Measurements from ENCODE around the gene ZDHHC4. TPM values are rescaled to one million over a fixed set of nuclear protein-coding genes. Genes with fewer than 3 reads are reported as not detected.

The ZDHHC4 gene
- 58.3 TPM for polyA plus RNA-seq (2013)

DNA sequence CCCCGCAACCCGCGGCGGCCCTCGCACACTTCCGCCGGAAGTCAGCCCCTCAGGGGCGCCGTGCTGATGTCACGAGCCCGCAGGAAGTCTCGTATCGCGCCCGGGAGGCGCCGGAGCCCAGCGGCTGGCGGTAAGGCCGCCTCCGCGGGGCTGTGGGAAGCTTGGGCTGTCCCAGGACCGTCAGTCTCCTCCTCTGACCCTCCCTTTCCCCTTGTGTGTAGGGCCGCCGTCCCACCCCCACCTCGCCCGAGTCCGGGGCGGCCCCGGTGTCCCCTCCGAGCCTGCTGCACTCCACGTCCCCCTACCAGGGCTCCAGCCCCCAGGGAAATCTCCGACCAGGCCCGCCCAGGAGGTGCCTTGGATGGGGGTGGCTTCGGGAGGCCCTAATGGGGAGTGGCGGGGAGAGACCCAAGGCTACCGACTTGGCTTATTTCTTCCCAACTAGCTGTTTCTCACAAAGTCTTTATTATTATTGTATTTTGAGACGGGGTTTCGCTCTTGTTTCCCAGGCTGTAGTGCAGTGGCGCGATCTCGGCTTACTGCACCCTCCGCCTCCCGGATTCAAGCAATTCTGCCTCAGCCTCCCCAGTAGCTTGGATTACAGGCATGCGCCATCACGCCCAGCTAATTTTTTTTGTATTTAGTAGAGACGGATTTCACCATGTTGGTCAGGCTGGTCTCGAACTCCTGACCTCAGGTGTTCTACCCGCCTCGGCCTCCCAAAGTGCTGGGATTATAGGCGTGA is at the start of gene ZDHHC4:
ZDHHC4 (plus strand) TSS at position 86 of the 745 bp plus-strand sequence. CDS start 3,108 bp downstream, outside the sequence.
- H3K27me3 ChIP-seq (replicated peaks in 2 of 5; ENCODE audit: control insufficient read depth in 4 of 5, insufficient read depth in 5 of 5, low read length in 4 of 5): no peaks in the 10 kb centered on the region

DNA sequence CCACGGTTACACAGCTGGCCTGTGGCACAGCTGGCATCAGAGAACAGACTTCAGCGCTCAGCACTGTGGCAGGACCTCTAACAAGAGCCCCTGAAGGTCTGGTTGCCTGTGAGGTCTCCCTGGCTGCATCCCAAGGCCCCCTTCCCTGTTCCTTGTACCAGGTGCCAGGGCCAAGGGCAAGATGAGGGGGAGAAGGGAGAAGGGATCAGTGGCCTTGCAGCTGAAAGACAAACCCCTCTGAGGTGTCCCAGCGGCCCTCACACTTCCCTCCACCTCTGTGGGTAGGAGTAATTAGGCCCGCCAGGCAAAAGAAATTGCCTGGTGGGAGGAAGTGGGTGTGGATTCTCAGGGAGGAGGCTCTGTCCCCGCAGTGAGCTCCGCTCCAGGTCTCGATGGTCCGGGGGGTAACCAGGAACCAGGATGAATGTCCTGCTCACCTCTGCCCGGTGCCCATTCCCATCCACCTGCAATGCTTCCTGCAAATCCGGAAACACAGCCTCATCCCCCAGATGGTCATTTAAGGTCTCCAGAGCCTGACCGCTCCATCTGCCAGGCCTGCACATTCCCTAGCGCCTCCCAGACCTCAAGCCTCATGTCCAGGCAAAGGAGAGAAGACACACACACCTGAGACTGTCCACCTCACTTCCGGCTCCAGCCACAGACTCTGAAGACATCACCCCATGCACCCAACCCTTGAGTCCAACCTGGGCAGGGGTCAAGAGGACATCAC is 48.7 kb upstream of the ZDHHC4 start:
- Histone ChIP-seq H3K27me3 (replicated peaks in 2 of 5; ENCODE audit: control insufficient read depth in 4 of 5, insufficient read depth in 5 of 5, low read length in 4 of 5) (peaks cover 0 to 25% (median 10%) of the 10 kb centered on the region in 5 experiments), H3K9me3 (ENCODE audit: control extremely low read depth in 1 of 5, control insufficient read depth in 4 of 5, insufficient read depth in 2 of 5, low read depth in 1 of 5, low read length in 4 of 5) (no peaks in the 10 kb centered on the region), H3K4me3 (ENCODE audit: control insufficient read depth in 1 of 7, extremely low read depth in 1 of 7, insufficient read depth in 4 of 7, low read depth in 2 of 7, low read length in 6 of 7) (no peak overlapping the region), H3K27ac (ENCODE audit: insufficient read depth in 1 of 2, low read depth in 1 of 2, low read length in 2 of 2, poor library complexity in 1 of 2, severe bottlenecking in 2 of 2) (no peak overlapping the region), H3K4me1 (ENCODE audit: control extremely low read depth in 1 of 4, control insufficient read depth in 4 of 4, insufficient read depth in 4 of 4, low read length in 3 of 4) (peaks cover 0 to 31% (median 20%) of the 10 kb centered on the region in 4 experiments), H3K36me3 (ENCODE audit: control insufficient read depth in 4 of 4, insufficient read depth in 4 of 4, low read length in 3 of 4) (no peaks in the 10 kb centered on the region)
- 55% methylated on average over 8 of the region's 13 CpGs for WGBS (ENCODE audit: insufficient coverage)
- ChIA-PET POLR2A (no interaction called here), CTCF (interaction anchor here (1.0 to 1.1 kb wide), 2 partner anchors 13 to 37 kb away, joined by 3 to 6 read pairs; no protein-coding TSS in a partner anchor)
- no peak for DNase-seq

More for the DNA sequence above, at the start of gene ZDHHC4:
- Histone ChIP-seq H3K4me1 (ENCODE audit: control extremely low read depth in 1 of 4, control insufficient read depth in 4 of 4, insufficient read depth in 4 of 4, low read length in 3 of 4) (peaks cover 0 to 15% (median 13%) of the 10 kb centered on the region in 4 experiments), H3K4me3 (ENCODE audit: control insufficient read depth in 1 of 7, extremely low read depth in 1 of 7, insufficient read depth in 4 of 7, low read depth in 2 of 7, low read length in 6 of 7) (peak within 1 kb of the TSS; percentile 43 to 88 (median 72)), H3K27ac (ENCODE audit: insufficient read depth in 1 of 2, low read depth in 1 of 2, low read length in 2 of 2, poor library complexity in 1 of 2, severe bottlenecking in 2 of 2) (peak within 1 kb of the TSS; percentile 90 to 96), H3K36me3 (ENCODE audit: control insufficient read depth in 4 of 4, insufficient read depth in 4 of 4, low read length in 3 of 4) (peaks cover 5 to 27% (median 15%) of the 10 kb centered on the region in 4 experiments), H3K9me3 (ENCODE audit: control extremely low read depth in 1 of 5, control insufficient read depth in 4 of 5, insufficient read depth in 2 of 5, low read depth in 1 of 5, low read length in 4 of 5) (no peaks in the 10 kb centered on the region)
- ChIA-PET CTCF (interaction anchor here (0.9 to 10.5 kb wide), 7 partner anchors 12 to 65 kb away, joined by 3 to 93 read pairs (median 4); partner anchors contain the start of gene INTS15), POLR2A (interaction anchor here (1.1 to 1.3 kb wide), 2 partner anchors 44 to 61 kb away, joined by 4 read pairs; no protein-coding TSS in a partner anchor)
- WGBS (ENCODE audit: insufficient coverage): 14% methylated on average over 33 of the region's 51 CpGs
- DNase-seq: peak; percentile 95 to 97 (median 96)

DNA sequence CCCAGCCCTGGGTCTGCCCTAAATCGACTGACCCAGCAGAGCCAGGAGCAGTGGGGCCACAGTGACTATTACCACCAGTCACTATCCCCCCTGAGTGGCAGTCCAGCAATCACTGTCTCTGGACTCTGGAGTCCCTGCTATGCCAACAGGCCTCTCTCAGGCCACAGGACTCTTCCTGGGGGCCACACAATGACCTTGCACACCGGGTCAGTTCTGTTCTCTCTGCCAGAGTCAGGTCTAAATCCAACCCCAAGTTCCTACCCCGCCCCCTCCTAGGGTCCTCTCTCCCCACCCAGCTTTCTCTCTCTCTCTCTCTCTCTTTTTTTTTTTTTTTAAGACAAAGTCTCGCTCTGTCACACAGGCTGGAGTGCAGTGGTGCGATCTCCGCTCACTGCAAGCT is 47.6 kb upstream of the ZDHHC4 start:
- H3K4me1 ChIP-seq (ENCODE audit: control extremely low read depth in 1 of 4, control insufficient read depth in 4 of 4, insufficient read depth in 4 of 4, low read length in 3 of 4): peaks cover 0 to 41% (median 29%) of the 10 kb centered on the region in 4 experiments
- WGBS (ENCODE audit: insufficient coverage): 94% methylated on average over 2 of the region's 6 CpGs
- no peaks in the 10 kb centered on the region for H3K36me3 ChIP-seq (ENCODE audit: control insufficient read depth in 4 of 4, insufficient read depth in 4 of 4, low read length in 3 of 4)
- no peak overlapping the region for H3K27ac ChIP-seq (ENCODE audit: insufficient read depth in 1 of 2, low read depth in 1 of 2, low read length in 2 of 2, poor library complexity in 1 of 2, severe bottlenecking in 2 of 2)
- no peak for DNase-seq
- POLR2A ChIA-PET: interaction anchor here (0.6 kb wide), 1 partner anchor 79 kb away, joined by 3 read pairs; no protein-coding TSS in a partner anchor
- H3K9me3 ChIP-seq (ENCODE audit: control extremely low read depth in 1 of 5, control insufficient read depth in 4 of 5, insufficient read depth in 2 of 5, low read depth in 1 of 5, low read length in 4 of 5): no peaks in the 10 kb centered on the region
- H3K4me3 ChIP-seq (ENCODE audit: control insufficient read depth in 1 of 7, extremely low read depth in 1 of 7, insufficient read depth in 4 of 7, low read depth in 2 of 7, low read length in 6 of 7): no peak overlapping the region
- CTCF ChIA-PET: interaction anchor here (1.6 kb wide), 1 partner anchor 48 kb away, joined by 3 read pairs; no protein-coding TSS in a partner anchor
- H3K27me3 ChIP-seq (replicated peaks in 2 of 5; ENCODE audit: control insufficient read depth in 4 of 5, insufficient read depth in 5 of 5, low read length in 4 of 5): peaks cover 0 to 20% (median 10%) of the 10 kb centered on the region in 5 experiments

DNA sequence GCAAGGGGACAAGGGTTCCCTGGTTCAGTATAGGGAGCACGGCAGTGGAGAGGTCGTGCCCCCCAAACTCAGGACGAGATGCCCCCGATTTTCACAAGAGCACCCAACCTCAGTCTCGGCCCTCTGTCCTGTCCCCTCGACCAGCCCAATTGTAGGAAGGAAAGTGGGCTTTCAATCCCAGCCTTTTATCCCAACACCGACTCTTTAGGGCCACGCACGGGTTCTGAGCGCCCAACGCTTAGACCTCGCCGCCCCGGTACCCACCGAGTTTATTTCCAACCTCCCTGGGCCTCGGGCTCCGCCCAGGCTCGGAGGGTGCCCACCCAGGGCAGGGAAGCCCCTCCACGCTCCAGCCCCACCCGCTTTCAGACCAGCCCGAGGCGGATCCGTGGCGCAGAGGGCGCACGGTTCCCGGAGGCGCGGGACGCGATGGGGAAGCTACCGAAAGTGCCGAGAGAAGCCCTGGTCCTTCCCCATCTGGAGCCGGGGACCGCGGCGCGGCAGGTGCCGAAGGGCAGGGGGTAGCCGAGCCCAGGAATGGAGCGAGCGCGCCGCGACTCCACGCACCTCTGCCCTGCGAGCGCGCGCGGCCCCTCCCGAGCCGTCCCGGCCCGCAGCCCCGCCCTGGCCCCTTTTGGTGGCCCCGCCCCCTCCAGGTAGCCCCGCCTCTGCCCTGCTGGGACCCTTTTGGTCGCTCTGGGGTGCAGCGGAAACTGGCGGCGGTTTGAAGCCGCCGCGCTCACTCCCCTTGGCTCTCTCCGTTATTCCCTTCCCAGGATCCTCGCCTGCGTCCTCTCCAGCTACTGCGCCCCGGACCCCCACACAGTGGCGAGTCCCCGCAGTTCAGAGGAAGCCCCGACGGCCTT is 46.4 kb upstream of the ZDHHC4 start:
- H3K27ac ChIP-seq (ENCODE audit: insufficient read depth in 1 of 2, low read depth in 1 of 2, low read length in 2 of 2, poor library complexity in 1 of 2, severe bottlenecking in 2 of 2): no peak overlapping the region
- peaks cover 0 to 49% (median 30%) of the 10 kb centered on the region in 4 experiments for H3K4me1 ChIP-seq (ENCODE audit: control extremely low read depth in 1 of 4, control insufficient read depth in 4 of 4, insufficient read depth in 4 of 4, low read length in 3 of 4)
- no peaks in the 10 kb centered on the region for H3K9me3 ChIP-seq (ENCODE audit: control extremely low read depth in 1 of 5, control insufficient read depth in 4 of 5, insufficient read depth in 2 of 5, low read depth in 1 of 5, low read length in 4 of 5)
- CTCF ChIA-PET: interaction anchor here (1.2 to 1.6 kb wide), 5 partner anchors 14 to 47 kb away, joined by 3 to 6 read pairs (median 3); no protein-coding TSS in a partner anchor
- POLR2A ChIA-PET: no interaction called here
- H3K4me3 ChIP-seq (ENCODE audit: control insufficient read depth in 1 of 7, extremely low read depth in 1 of 7, insufficient read depth in 4 of 7, low read depth in 2 of 7, low read length in 6 of 7): peak overlapping the region; percentile 45 to 87 (median 69)
- 1% methylated on average over 61 of the region's 74 CpGs for WGBS (ENCODE audit: insufficient coverage)
- peaks cover 0 to 20% (median 10%) of the 10 kb centered on the region in 5 experiments for H3K27me3 ChIP-seq (replicated peaks in 2 of 5; ENCODE audit: control insufficient read depth in 4 of 5, insufficient read depth in 5 of 5, low read length in 4 of 5)
- DNase-seq: peak; percentile 51 to 77 (median 68)
- no peaks in the 10 kb centered on the region for H3K36me3 ChIP-seq (ENCODE audit: control insufficient read depth in 4 of 4, insufficient read depth in 4 of 4, low read length in 3 of 4)

DNA sequence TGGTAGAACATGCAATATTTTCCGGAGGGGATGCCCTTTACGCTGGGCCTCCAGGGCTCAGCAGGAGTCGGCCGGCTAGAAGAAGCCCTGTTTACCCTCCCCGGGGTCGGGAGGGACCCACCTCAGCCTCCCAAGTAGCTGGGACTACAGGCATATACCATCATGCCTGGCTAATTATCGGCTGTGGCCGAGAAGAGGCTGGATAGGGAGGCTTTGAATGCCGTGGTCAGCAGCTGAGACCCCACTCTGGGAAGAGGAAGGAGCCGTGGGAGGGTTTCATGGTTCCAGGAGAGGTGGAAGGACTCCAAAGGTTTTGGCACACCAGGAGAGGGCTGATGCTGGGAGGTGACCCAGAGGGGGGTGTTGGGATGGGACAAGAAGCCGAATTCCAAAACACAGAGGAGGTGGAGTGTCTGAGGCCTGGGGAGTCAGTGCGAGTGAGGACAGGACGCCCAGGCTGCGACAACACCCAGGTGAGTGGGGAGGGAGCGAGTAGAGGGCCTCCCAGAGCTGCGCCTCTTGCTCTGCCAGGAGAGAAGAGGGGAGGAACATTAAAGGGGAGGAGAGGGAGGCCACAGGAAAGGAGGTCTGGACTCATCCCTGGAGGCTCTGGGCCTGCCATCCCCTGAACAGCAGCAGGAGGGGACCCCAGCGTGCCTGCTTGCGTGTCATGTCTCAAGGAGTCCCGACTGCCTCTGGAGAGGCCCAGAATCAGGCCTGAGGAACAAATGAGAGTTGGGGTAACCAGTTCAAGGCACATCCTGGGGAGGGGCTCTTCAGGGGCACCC is 45.6 kb upstream of the ZDHHC4 start:
- ChIA-PET POLR2A (no interaction called here), CTCF (interaction anchor here (1.2 to 1.6 kb wide), 5 partner anchors 13 to 42 kb away, joined by 3 to 6 read pairs (median 3); no protein-coding TSS in a partner anchor)
- H3K4me1 ChIP-seq (ENCODE audit: control extremely low read depth in 1 of 4, control insufficient read depth in 4 of 4, insufficient read depth in 4 of 4, low read length in 3 of 4): peaks cover 0 to 51% (median 32%) of the 10 kb centered on the region in 4 experiments
- H3K27me3 ChIP-seq (replicated peaks in 2 of 5; ENCODE audit: control insufficient read depth in 4 of 5, insufficient read depth in 5 of 5, low read length in 4 of 5): peaks cover 0 to 22% (median 10%) of the 10 kb centered on the region in 5 experiments
- H3K36me3 ChIP-seq (ENCODE audit: control insufficient read depth in 4 of 4, insufficient read depth in 4 of 4, low read length in 3 of 4): no peaks in the 10 kb centered on the region
- no peak for DNase-seq
- WGBS (ENCODE audit: insufficient coverage): 57% methylated on average over 19 of the region's 19 CpGs
- H3K9me3 ChIP-seq (ENCODE audit: control extremely low read depth in 1 of 5, control insufficient read depth in 4 of 5, insufficient read depth in 2 of 5, low read depth in 1 of 5, low read length in 4 of 5): no peaks in the 10 kb centered on the region
- H3K4me3 ChIP-seq (ENCODE audit: control insufficient read depth in 1 of 7, extremely low read depth in 1 of 7, insufficient read depth in 4 of 7, low read depth in 2 of 7, low read length in 6 of 7): peak overlapping the region; percentile 45 to 87 (median 69)
- no peak overlapping the region for H3K27ac ChIP-seq (ENCODE audit: insufficient read depth in 1 of 2, low read depth in 1 of 2, low read length in 2 of 2, poor library complexity in 1 of 2, severe bottlenecking in 2 of 2)

DNA sequence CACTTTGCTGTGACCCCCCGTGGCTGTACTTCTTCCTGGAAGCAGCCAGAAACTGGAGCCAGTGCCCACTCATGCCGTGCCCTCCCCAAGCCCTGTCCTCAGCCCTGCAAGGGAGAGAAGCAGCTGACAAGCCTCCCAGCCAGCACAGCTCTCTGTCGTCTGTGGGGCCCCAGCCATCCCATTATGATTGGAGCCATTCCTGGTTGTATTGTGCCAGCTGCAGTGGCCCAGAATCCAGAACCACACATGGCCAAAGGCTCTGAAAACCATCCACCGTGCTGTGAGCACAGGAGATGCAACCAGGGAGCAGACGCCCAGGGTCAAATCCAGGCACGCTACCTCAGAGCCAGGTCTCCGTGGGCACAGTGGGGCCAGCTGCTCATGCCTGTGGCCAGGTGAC is 44.7 kb upstream of the ZDHHC4 start:
- H3K4me3 ChIP-seq (ENCODE audit: control insufficient read depth in 1 of 7, extremely low read depth in 1 of 7, insufficient read depth in 4 of 7, low read depth in 2 of 7, low read length in 6 of 7): no peak overlapping the region
- no peak overlapping the region for H3K27ac ChIP-seq (ENCODE audit: insufficient read depth in 1 of 2, low read depth in 1 of 2, low read length in 2 of 2, poor library complexity in 1 of 2, severe bottlenecking in 2 of 2)
- H3K36me3 ChIP-seq (ENCODE audit: control insufficient read depth in 4 of 4, insufficient read depth in 4 of 4, low read length in 3 of 4): no peaks in the 10 kb centered on the region
- peaks cover 0 to 24% (median 1%) of the 10 kb centered on the region in 5 experiments for H3K27me3 ChIP-seq (replicated peaks in 2 of 5; ENCODE audit: control insufficient read depth in 4 of 5, insufficient read depth in 5 of 5, low read length in 4 of 5)
- no peak for DNase-seq
- peaks cover 0 to 48% (median 28%) of the 10 kb centered on the region in 4 experiments for H3K4me1 ChIP-seq (ENCODE audit: control extremely low read depth in 1 of 4, control insufficient read depth in 4 of 4, insufficient read depth in 4 of 4, low read length in 3 of 4)
- 91% methylated on average over 7 of the region's 7 CpGs for WGBS (ENCODE audit: insufficient coverage)
- no peaks in the 10 kb centered on the region for H3K9me3 ChIP-seq (ENCODE audit: control extremely low read depth in 1 of 5, control insufficient read depth in 4 of 5, insufficient read depth in 2 of 5, low read depth in 1 of 5, low read length in 4 of 5)
- CTCF ChIA-PET: interaction anchor here (1.4 to 1.5 kb wide), 2 partner anchors 22 to 44 kb away, joined by 3 read pairs; no protein-coding TSS in a partner anchor
- POLR2A ChIA-PET: no interaction called here
